Measurements from ENCODE around the gene SNX17. TPM values are rescaled to one million over a fixed set of nuclear protein-coding genes. Genes with fewer than 3 reads are reported as not detected.

Gene SNX17
- total and polyA plus RNA-seq, 2 of the 13 experiments (the other 11 are each of a cell fraction or from before 2014, with no cell fraction given), result 75.0 to 109 TPM

DNA sequence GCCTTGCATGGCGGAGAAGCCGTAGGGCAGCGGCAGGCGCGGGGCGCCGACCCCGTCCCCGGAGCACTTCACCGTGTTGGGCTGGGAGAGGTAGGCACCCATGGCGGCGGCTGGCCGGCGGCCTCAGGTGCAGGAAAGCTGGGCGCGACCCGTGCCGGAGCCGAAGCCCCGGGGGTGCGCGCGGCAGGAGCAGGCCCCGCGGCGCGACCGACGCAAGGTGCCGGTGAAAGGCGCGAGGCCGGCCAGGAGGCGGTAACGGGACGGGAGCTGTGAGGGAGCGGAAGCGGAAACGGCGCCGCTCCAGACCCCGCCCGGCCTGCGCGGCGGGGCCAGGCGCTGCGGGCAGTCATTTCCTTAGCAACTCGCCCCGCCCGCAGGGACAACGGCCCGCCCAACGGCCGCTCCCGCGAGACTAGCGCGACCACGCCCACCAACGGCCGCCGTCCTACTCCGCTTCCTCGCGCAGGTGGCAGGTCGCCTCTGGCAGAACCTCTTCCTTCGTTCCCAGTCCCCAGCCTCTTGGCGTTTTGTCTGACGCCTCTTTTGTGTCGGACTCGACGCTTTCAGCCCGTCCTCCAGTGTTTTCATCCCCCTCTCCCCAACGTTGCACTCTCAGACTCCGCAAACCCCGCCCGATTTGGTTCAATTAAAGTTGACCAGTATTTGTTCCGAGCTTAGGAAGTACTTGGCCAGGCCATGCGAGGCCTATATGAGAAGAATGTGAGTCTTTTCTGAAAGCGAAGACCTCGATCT is 39.1 kb downstream of the SNX17 start, which contains the start of gene PPM1G (continued):
- TF ChIP-seq ZNF672 (CRISPR knock-in tag; IDR thresholded peaks at IDR 0.05) (no peak), FOXK1 (CRISPR knock-in tag; IDR thresholded peaks at IDR 0.05; ENCODE audit: borderline replicate concordance, low read depth) (no peak; the same call in 1 of the 2 replicates), U2AF1 (optimal IDR thresholded peaks at IDR 0.05; ENCODE audit: low read depth, low read length) (peak; percentile 37), SKI (IDR thresholded peaks at IDR 0.05; ENCODE audit: partially characterized antibody) (no peak), KDM6A (CRISPR knock-in tag; IDR thresholded peaks at IDR 0.05; ENCODE audit: low read depth) (peak; percentile 38; the same call in 1 of the 2 replicates), ZNF430 (CRISPR knock-in tag; IDR thresholded peaks at IDR 0.05) (peak; percentile 98), REXO4 (CRISPR knock-in tag; IDR thresholded peaks at IDR 0.05; ENCODE audit: borderline replicate concordance) (no peak)

DNA sequence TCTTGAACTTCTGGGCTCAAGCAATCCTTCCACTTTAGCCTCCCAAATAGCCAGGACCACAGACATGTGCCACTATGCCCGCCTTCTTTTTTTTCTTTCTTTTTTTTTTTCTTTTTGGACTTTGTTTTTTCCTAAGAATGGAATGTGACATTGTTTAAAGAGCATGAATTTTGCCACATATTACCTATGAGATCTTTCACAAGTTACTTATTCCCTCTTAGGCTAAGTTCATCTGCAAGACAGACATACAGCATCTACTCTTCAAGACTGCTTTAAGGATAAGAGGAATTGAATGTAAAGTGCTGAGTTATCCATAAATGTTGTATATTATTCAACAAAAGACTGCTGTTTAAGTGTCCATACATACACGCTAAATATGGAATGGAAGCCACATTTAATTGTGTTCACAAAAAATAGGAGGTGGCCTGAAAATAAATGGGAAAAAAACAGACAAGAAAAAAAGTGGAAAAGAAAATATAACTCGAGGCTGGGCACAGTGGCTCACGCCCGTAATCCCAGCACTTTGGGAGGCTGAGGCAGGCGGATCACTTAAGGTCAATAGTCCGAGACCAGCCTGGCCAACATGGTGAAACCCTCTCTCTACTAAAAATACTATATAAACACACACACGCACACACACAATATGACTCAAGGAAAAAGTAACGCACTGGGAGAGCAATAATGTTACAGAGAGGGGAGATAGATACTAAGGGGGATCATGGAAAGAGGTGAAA is 42.2 kb downstream of the SNX17 start:
- DNase-seq (ENCODE audit: low spot score) (peak; percentile 71), ATAC-seq (no peak), FAIRE-seq (no peak)
- peak overlapping the region; percentile 75 for H3K27ac ChIP-seq (ENCODE audit: extremely low read length, insufficient read depth, low read length)
- H3K4me1 ChIP-seq (ENCODE audit: insufficient read depth, low read length), result peaks cover 49% of the 10 kb centered on the region
- H3K79me2 ChIP-seq (ENCODE audit: insufficient read depth, low read length), result peaks cover 16% of the 10 kb centered on the region
- ChIA-PET POLR2A (interaction anchor here (0.8 kb wide), 1 partner anchor 16 kb away, joined by 3 read pairs; the partner anchor contains the start of gene NRBP1), CTCF (ENCODE audit: low intra/inter-chr PET ratio, low total read pairs) (no interaction called here)
- intact Hi-C loops (cut with micrococcal nuclease; ENCODE audit: unreplicated experiment), result no loop called here
- BruUV-seq (replicated peaks), result no TSS peak
- no peaks in the 10 kb centered on the region; a peak in 1 of 5 replicates for H3K27me3 ChIP-seq (ENCODE audit: control insufficient read depth in 1 of 2, insufficient read depth in 2 of 2, low read length in 2 of 2)
- peak overlapping the region; percentile 42 for H3K9ac ChIP-seq (ENCODE audit: insufficient read depth, low read depth, low read length)
- in situ Hi-C loops (cut with HindIII; ENCODE audit: extremely low pct_ligation_motif_present, low pct_unique_long_range_greater_than_20kb), result no loop called here
- 0 out of 2 replicates have a peak, but pooled peaks cover 6% of the 10 kb centered on the region for H4K20me1 ChIP-seq (ENCODE audit: insufficient read depth, low read length)
- H3K4me2 ChIP-seq (ENCODE audit: low read depth, low read length), result peak overlapping the region; percentile 77
- H3K9me3 ChIP-seq (ENCODE audit: low read length), result no peaks in the 10 kb centered on the region
- H3K36me3 ChIP-seq (replicated peaks in 1 of 2; ENCODE audit: control insufficient read depth in 1 of 2, insufficient read depth in 2 of 2, low read length in 2 of 2), result no peaks in the 10 kb centered on the region
- peak overlapping the region in 2 of 3 experiments; percentile 38 to 52; a peak in 5 of 6 replicates for H3K4me3 ChIP-seq (replicated peaks in 1 of 3; ENCODE audit: insufficient read depth in 1 of 3, low read depth in 2 of 3, low read length in 3 of 3)
- H2AFZ ChIP-seq (ENCODE audit: low read length), result peak overlapping the region; percentile 67
- WGBS (ENCODE audit: low lambda C conversion rate), result 5% methylated on average over 9 of the region's 9 CpGs
- TF ChIP-seq, protein P1, sequence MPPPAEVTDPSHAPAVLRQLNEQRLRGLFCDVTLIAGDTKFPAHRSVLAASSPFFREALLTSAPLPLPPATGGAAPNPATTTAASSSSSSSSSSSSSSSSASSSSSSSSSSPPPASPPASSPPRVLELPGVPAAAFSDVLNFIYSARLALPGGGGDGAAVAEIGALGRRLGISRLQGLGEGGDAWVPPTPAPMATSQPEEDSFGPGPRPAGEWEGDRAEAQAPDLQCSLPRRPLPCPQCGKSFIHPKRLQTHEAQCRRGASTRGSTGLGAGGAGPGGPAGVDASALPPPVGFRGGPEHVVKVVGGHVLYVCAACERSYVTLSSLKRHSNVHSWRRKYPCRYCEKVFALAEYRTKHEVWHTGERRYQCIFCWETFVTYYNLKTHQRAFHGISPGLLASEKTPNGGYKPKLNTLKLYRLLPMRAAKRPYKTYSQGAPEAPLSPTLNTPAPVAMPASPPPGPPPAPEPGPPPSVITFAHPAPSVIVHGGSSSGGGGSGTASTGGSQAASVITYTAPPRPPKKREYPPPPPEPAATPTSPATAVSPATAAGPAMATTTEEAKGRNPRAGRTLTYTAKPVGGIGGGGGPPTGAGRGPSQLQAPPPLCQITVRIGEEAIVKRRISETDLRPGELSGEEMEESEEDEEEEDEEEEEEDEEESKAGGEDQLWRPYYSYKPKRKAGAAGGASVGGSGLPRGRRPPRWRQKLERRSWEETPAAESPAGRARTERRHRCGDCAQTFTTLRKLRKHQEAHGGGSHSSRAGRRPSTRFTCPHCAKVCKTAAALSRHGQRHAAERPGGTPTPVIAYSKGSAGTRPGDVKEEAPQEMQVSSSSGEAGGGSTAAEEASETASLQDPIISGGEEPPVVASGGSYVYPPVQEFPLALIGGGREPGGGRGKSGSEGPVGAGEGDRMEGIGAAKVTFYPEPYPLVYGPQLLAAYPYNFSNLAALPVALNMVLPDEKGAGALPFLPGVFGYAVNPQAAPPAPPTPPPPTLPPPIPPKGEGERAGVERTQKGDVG (CRISPR knock-in tag; IDR thresholded peaks at IDR 0.05; ENCODE audit: borderline replicate concordance), result no peak
- TF ChIP-seq ZFP62 (CRISPR knock-in tag; IDR thresholded peaks at IDR 0.05) (no peak), KDM2A (CRISPR knock-in tag; IDR thresholded peaks at IDR 0.05; ENCODE audit: borderline replicate concordance, low read depth) (no peak), ZNF629 (CRISPR knock-in tag; conservative IDR thresholded peaks at IDR 0.05) (no peak), ZFP36L2 (CRISPR knock-in tag; IDR thresholded peaks at IDR 0.05) (no peak), GRHL1 (CRISPR knock-in tag; conservative IDR thresholded peaks at IDR 0.05) (no peak), FOXC1 (CRISPR knock-in tag; IDR thresholded peaks at IDR 0.05; ENCODE audit: borderline replicate concordance) (no peak), ELF4 (CRISPR knock-in tag; IDR thresholded peaks at IDR 0.05; ENCODE audit: borderline replicate concordance) (no peak)

Data from HepG2 (cell line).